Mesenteric fat pad (tissue), 1 donor: ENCODE results near the gene PLEKHG1. TPM values are rescaled to one million over a fixed set of nuclear protein-coding genes. Genes with fewer than 3 reads are reported as not detected.

Experiments used
- DNase-seq: peaks from one replicate; pipeline ENCODE4 v3.0.0-alpha.2; 2020; ENCODE audit warnings: low spot score
- total RNA-seq: library from RNA; stranded (reverse); fragmentation: NEBNext Ultra II Directional; extraction: Animal tissue kit (Norgen Biotek cat#: 25700); gene quantifications from one replicate; pipeline ENCODE4 v1.2.1, GENCODE V29; 2021
- donor health status: DM: yes; HTN: yes; CAD: no.

Gene PLEKHG1
- total RNA-seq, 1 donor from 2014 or later, result 71.1 TPM

- no peak for DNase-seq
These were observed 18.1 kb downstream of the PLEKHG1 start for GRCh38 chr6:150617496-150618460.

GRCh38 chr6:150619275-150619674, 19.6 kb downstream of the PLEKHG1 start:
- no peak for DNase-seq

- no peak for DNase-seq
These were observed 20.6 kb downstream of the PLEKHG1 start for GRCh38 chr6:150620244-150620643.

GRCh38 chr6:150620763-150621162, 21.1 kb downstream of the PLEKHG1 start:
- DNase-seq, result no peak

- no peak for DNase-seq
These were observed 22.8 kb downstream of the PLEKHG1 start for GRCh38 chr6:150622476-150622875.

GRCh38 chr6:150622941-150623874, 23.5 kb downstream of the PLEKHG1 start:
- DNase-seq, result no peak

- no peak for DNase-seq
These were observed 24.5 kb downstream of the PLEKHG1 start for GRCh38 chr6:150624191-150624590.

- no peak for DNase-seq
These were observed 26.2 kb downstream of the PLEKHG1 start for GRCh38 chr6:150625927-150626326.

- DNase-seq, result no peak
These were observed 27.5 kb downstream of the PLEKHG1 start for GRCh38 chr6:150627154-150627553.

- DNase-seq, result no peak
These were observed 27.9 kb downstream of the PLEKHG1 start for GRCh38 chr6:150627585-150628025.

- no peak for DNase-seq
These were observed 29.2 kb downstream of the PLEKHG1 start for GRCh38 chr6:150628908-150629307.

- DNase-seq, result no peak
These were observed 31.7 kb downstream of the PLEKHG1 start for GRCh38 chr6:150631283-150631983.

- DNase-seq, result no peak
These were observed 32.4 kb downstream of the PLEKHG1 start for GRCh38 chr6:150631984-150632642.

- no peak for DNase-seq
These were observed 33.2 kb downstream of the PLEKHG1 start for GRCh38 chr6:150632785-150633485.

GRCh38 chr6:150633486-150633834, 33.8 kb downstream of the PLEKHG1 start:
- DNase-seq, result no peak

- DNase-seq, result no peak
These were observed 34.7 kb downstream of the PLEKHG1 start for GRCh38 chr6:150634176-150634963.

- no peak for DNase-seq
These were observed 35.2 kb downstream of the PLEKHG1 start for GRCh38 chr6:150634964-150635292.

GRCh38 chr6:150635906-150636514, 36.3 kb downstream of the PLEKHG1 start:
- DNase-seq, result no peak

GRCh38 chr6:150636808-150637207, 37.1 kb downstream of the PLEKHG1 start:
- DNase-seq, result no peak
